Endodermal cell (in vitro differentiated cells): ENCODE data around the gene RREB1. TPM values are rescaled to one million over a fixed set of nuclear protein-coding genes. Genes with fewer than 3 reads are reported as not detected.

ENCODE experiments used
- DNase-seq: peaks from one replicate; pipeline ENCODE4 v3.0.0-alpha.2; 2017
- H3K27ac ChIP-seq: 2 replicates; pipeline ENCODE4 v1.5.1; 2013; ENCODE audit warnings: mild to moderate bottlenecking, low read depth, low read length, moderate library complexity
- H3K27me3 ChIP-seq: 2 replicates; pipeline ENCODE4 v1.6.1; 2013; ENCODE audit warnings: mild to moderate bottlenecking, low read length, moderate library complexity; ENCODE audit not compliant: insufficient read depth, control insufficient read depth, poor library complexity, severe bottlenecking
- H3K36me3 ChIP-seq: 2 replicates; pipeline ENCODE4 v1.7.0; 2013; ENCODE audit warnings: mild to moderate bottlenecking, low read length, moderate library complexity; ENCODE audit not compliant: control insufficient read depth, insufficient read depth
- H3K4me1 ChIP-seq: one replicate; pipeline ENCODE4 v1.7.0; 2013; ENCODE audit warnings: low read length; ENCODE audit not compliant: control insufficient read depth, insufficient read depth
- H3K4me3 ChIP-seq: 2 replicates; pipeline ENCODE4 v1.5.1; 2013; ENCODE audit warnings: mild to moderate bottlenecking, low read length, moderate library complexity
- H3K9ac ChIP-seq: 2 replicates; pipeline ENCODE4 v1.6.1; 2013; ENCODE audit warnings: mild to moderate bottlenecking, low read length, moderate library complexity; ENCODE audit not compliant: poor library complexity, severe bottlenecking; ENCODE audit errors: extremely low read depth
- H3K9me3 ChIP-seq: 2 replicates; pipeline ENCODE4 v1.6.1; 2013; ENCODE audit warnings: mild to moderate bottlenecking, low read length, moderate library complexity; ENCODE audit not compliant: control insufficient read depth
- H3K27ac Mint-ChIP-seq: 2 replicates; pipeline ENCODE4 v1.8.0; 2020; ENCODE audit warnings: mixed read lengths
- H3K27me3 Mint-ChIP-seq: 2 replicates; pipeline ENCODE4 v1.8.0; 2021; ENCODE audit warnings: mild to moderate bottlenecking, mixed read lengths; ENCODE audit not compliant: insufficient read depth
- H3K36me3 Mint-ChIP-seq: 2 replicates; pipeline ENCODE4 v1.8.0; 2020; ENCODE audit warnings: low read depth, mixed read lengths
- H3K4me1 Mint-ChIP-seq: 2 replicates; pipeline ENCODE4 v1.8.0; 2020; ENCODE audit warnings: mixed read lengths
- H3K4me3 Mint-ChIP-seq: 2 replicates; pipeline ENCODE4 v1.8.0; 2020; ENCODE audit warnings: mild to moderate bottlenecking, moderate library complexity, mixed read lengths
- H3K9me3 Mint-ChIP-seq: 2 replicates; pipeline ENCODE4 v1.8.0; 2020; ENCODE audit warnings: mild to moderate bottlenecking, mixed read lengths
- CTCF ChIP-seq: fragments of 200-600 bp; sonication (generic); conservative IDR thresholded peaks from 2 replicates; pipeline ENCODE4 v1.5.0; 2021; ENCODE audit warnings: antibody characterized with exemption, mild to moderate bottlenecking
- WGBS, 2 experiments: methylation state at CpG; one replicate each; pipeline versions ENCODE4 v1.1.5 to v1.1.7; 2013; ENCODE audit warnings: missing lambda C conversion rate in 2 of 2, mixed read lengths in 1 of 2; ENCODE audit not compliant: insufficient coverage in 1 of 2, insufficient read length in 1 of 2; 5-methylcytosine and 5-hydroxymethylcytosine counted together
- total RNA-seq, 2 donors: library from RNA; stranded (reverse); fragmentation: NEBNext Ultra II Directional in 1 of 2; extraction: Animal tissue kit (Norgen Biotek cat#: 25700) in 1 of 2; gene quantifications; 2 replicates in 1 of 2; 3 replicates in 1 of 2; pipeline ENCODE4 v1.2.1, GENCODE V29; 2021

Gene RREB1
- total RNA-seq, 2 donors from 2014 or later: 51.2 to 64.3 TPM

GRCh38 chr6:7269816-7270215 lies 162.1 kb downstream of the RREB1 start:
- H3K27me3 Mint-ChIP-seq: peaks cover 2% of the 10 kb centered on the region
- Histone ChIP-seq H3K4me3 (no peak overlapping the region), H3K9ac (no peak overlapping the region), H3K27me3 (no peaks in the 10 kb centered on the region), H3K9me3 (peaks cover 11% of the 10 kb centered on the region), H3K27ac (no peak overlapping the region), H3K36me3 (no peaks in the 10 kb centered on the region), H3K4me1 (no peaks in the 10 kb centered on the region)
- TF ChIP-seq CTCF: no peak
- no peak for DNase-seq
- H3K36me3 Mint-ChIP-seq: no peaks in the 10 kb centered on the region
- H3K27ac Mint-ChIP-seq: no peak overlapping the region
- no peak overlapping the region for H3K4me3 Mint-ChIP-seq
- no peaks in the 10 kb centered on the region for H3K4me1 Mint-ChIP-seq
- H3K9me3 Mint-ChIP-seq: peaks cover 13% of the 10 kb centered on the region
- 96 to 100% methylated on average over 3 to 5 of the region's 5 CpGs for WGBS, 2 experiments

- Histone ChIP-seq H3K4me3 (no peak overlapping the region), H3K4me1 (no peaks in the 10 kb centered on the region), H3K27me3 (no peaks in the 10 kb centered on the region), H3K9me3 (peaks cover 10% of the 10 kb centered on the region), H3K36me3 (no peaks in the 10 kb centered on the region), H3K27ac (no peak overlapping the region), H3K9ac (no peak overlapping the region)
- Mint-ChIP-seq H3K4me3 (no peak overlapping the region), H3K27me3 (peaks cover 2% of the 10 kb centered on the region), H3K36me3 (no peaks in the 10 kb centered on the region), H3K9me3 (peaks cover 13% of the 10 kb centered on the region), H3K4me1 (no peaks in the 10 kb centered on the region), H3K27ac (no peak overlapping the region)
- DNase-seq: no peak
- no peak for TF ChIP-seq CTCF
- 89 to 100% methylated on average over 8 to 16 of the region's 16 CpGs for WGBS, 2 experiments
Observed at GRCh38 chr6:7270320-7271204, 162.8 kb downstream of the RREB1 start.

- H3K4me1 Mint-ChIP-seq: no peaks in the 10 kb centered on the region
- H3K9me3 Mint-ChIP-seq: peaks cover 8% of the 10 kb centered on the region
- Histone ChIP-seq H3K36me3 (no peaks in the 10 kb centered on the region), H3K9ac (no peak overlapping the region), H3K4me3 (no peak overlapping the region), H3K4me1 (no peaks in the 10 kb centered on the region), H3K9me3 (peaks cover 4% of the 10 kb centered on the region), H3K27ac (no peak overlapping the region), H3K27me3 (no peaks in the 10 kb centered on the region)
- no peaks in the 10 kb centered on the region for H3K36me3 Mint-ChIP-seq
- no peak for DNase-seq
- peaks cover 2% of the 10 kb centered on the region for H3K27me3 Mint-ChIP-seq
- TF ChIP-seq CTCF: no peak
- WGBS, 2 experiments: 95 to 98% methylated on average over 10 to 11 of the region's 11 CpGs
- H3K27ac Mint-ChIP-seq: no peak overlapping the region
- H3K4me3 Mint-ChIP-seq: no peak overlapping the region
Observed at GRCh38 chr6:7271205-7271534, 163.4 kb downstream of the RREB1 start.
